Measurements from ENCODE around the gene INPP4B. TPM values are rescaled to one million over a fixed set of nuclear protein-coding genes. Genes with fewer than 3 reads are reported as not detected.

Gene INPP4B
- total RNA-seq, 1 experiment from 2014 or later, result 14.3 TPM

DNA sequence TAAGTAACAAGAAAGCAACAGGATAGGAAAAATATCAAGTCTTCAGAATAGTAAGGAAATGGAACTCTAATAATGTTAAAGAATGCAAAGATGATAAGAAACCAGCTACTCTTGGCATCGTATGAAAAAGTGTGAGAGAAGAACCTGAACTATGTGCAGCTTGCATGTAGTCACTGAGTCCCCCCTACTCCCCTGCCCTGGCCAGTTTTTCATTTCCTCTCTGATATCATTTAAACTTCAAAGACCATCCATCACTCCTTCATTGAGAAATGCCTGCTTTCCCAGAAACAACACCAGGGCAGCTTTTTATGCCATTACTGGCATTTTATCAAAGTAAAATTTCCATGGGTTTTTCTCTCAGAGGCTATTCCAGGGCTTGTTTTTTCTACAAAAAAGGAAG lies 28.1 kb downstream of the INPP4B start (continued):
- TF ChIP-seq SRF (IDR thresholded peaks at IDR 0.05; ENCODE audit: low read depth), result no peak

DNA sequence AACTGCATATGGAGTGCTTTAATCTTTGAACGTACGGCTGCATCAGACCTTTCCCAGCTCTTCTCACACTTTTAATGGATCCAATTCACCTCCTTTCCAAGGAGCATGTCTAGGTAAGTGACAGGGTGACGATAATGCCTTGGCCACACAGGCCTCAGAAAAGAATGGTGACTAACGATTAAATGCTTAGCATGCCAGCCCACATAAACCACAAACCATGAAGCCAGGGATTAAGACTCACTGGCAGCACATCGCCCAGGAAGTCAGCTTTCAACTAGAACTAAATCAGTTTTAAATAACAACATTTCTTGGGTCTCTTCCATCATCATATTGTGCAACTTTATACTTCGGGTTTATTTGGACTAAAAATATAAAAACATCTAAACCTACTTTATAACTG lies 28.7 kb downstream of the INPP4B start:
- POLR2A ChIA-PET, result no interaction called here
- Histone ChIP-seq H3K79me2 (ENCODE audit: insufficient read depth, low read length) (no peaks in the 10 kb centered on the region), H4K20me1 (ENCODE audit: insufficient read depth) (no peaks in the 10 kb centered on the region), H2AFZ (ENCODE audit: low read depth, low read length, poor library complexity, severe bottlenecking) (peak overlapping the region; percentile 63), H3K4me3 (replicated peaks in 1 of 2; ENCODE audit: low read depth in 1 of 2, low read length in 2 of 2) (peak overlapping the region; percentile 3 to 35; a peak in 3 of 4 replicates), H3K4me1 (ENCODE audit: control insufficient read depth in 1 of 2, insufficient read depth in 2 of 2, low read length in 2 of 2) (peaks cover 46 to 48% of the 10 kb centered on the region in 2 experiments), H3K9ac (ENCODE audit: low read length) (peak overlapping the region; percentile 45), H3K9me3 (ENCODE audit: control insufficient read depth in 1 of 2, insufficient read depth in 1 of 2, low read depth in 1 of 2, low read length in 2 of 2) (no peaks in the 10 kb centered on the region), H3K27ac (ENCODE audit: low read depth, low read length) (peak overlapping the region; percentile 93), H3K27me3 (ENCODE audit: insufficient read depth, low read length) (no peaks in the 10 kb centered on the region), H3K9me2 (ENCODE audit: insufficient read depth) (no peaks in the 10 kb centered on the region), H3K4me2 (ENCODE audit: low read length) (peak overlapping the region; percentile 63), H3K36me3 (ENCODE audit: control insufficient read depth in 1 of 2, insufficient read depth in 2 of 2, low read length in 2 of 2) (no peaks in the 10 kb centered on the region)
- TF ChIP-seq CBX3 (IDR thresholded peaks at IDR 0.05; ENCODE audit: low read depth) (peak; percentile 93), FOSL1 (IDR thresholded peaks at IDR 0.05; ENCODE audit: low read depth) (peak; percentile 69), ZNF274 (IDR thresholded peaks at IDR 0.05; ENCODE audit: low read depth, low read length) (no peak), CEBPB (IDR thresholded peaks at IDR 0.05; ENCODE audit: low read depth) (peak; percentile 89), EGR1 (IDR thresholded peaks at IDR 0.05; ENCODE audit: low read depth) (peak; percentile 72), ZFX (IDR thresholded peaks at IDR 0.05) (peak; percentile 12; the same call in 1 of the 2 replicates), RAD21 (IDR thresholded peaks at IDR 0.05; ENCODE audit: low read depth) (peak; percentile 38; the same call in 1 of the 2 replicates), SIN3A (IDR thresholded peaks at IDR 0.05; ENCODE audit: low read depth) (peak; percentile 68; the same call in 1 of the 2 replicates), SRF (IDR thresholded peaks at IDR 0.05; ENCODE audit: low read depth) (0 out of 2 replicates have a peak, but pooled peaks have one; percentile 38), SP1 (IDR thresholded peaks at IDR 0.05; ENCODE audit: low read depth) (peak; percentile 92), JUND (IDR thresholded peaks at IDR 0.05) (peak; percentile 86), EZH2 (IDR thresholded peaks at IDR 0.05) (no peak), YY1 (IDR thresholded peaks at IDR 0.05; ENCODE audit: extremely low read depth, insufficient replicate concordance, low read depth, low read length) (peak; percentile 34), POLR2AphosphoS5 (IDR thresholded peaks at IDR 0.05; ENCODE audit: low read depth, low read length) (peak; percentile 38)
- TF ChIP-seq, protein P1, sequence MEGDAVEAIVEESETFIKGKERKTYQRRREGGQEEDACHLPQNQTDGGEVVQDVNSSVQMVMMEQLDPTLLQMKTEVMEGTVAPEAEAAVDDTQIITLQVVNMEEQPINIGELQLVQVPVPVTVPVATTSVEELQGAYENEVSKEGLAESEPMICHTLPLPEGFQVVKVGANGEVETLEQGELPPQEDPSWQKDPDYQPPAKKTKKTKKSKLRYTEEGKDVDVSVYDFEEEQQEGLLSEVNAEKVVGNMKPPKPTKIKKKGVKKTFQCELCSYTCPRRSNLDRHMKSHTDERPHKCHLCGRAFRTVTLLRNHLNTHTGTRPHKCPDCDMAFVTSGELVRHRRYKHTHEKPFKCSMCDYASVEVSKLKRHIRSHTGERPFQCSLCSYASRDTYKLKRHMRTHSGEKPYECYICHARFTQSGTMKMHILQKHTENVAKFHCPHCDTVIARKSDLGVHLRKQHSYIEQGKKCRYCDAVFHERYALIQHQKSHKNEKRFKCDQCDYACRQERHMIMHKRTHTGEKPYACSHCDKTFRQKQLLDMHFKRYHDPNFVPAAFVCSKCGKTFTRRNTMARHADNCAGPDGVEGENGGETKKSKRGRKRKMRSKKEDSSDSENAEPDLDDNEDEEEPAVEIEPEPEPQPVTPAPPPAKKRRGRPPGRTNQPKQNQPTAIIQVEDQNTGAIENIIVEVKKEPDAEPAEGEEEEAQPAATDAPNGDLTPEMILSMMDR (IDR thresholded peaks at IDR 0.05 in 2 of 3, conservative IDR thresholded peaks at IDR 0.05 in 1 of 3; ENCODE audit: borderline replicate concordance in 1 of 3, insufficient read depth in 1 of 3, low read depth in 2 of 3, low read length in 2 of 3), result no peak
- TF ChIP-seq, protein P2, sequence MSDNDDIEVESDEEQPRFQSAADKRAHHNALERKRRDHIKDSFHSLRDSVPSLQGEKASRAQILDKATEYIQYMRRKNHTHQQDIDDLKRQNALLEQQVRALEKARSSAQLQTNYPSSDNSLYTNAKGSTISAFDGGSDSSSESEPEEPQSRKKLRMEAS (IDR thresholded peaks at IDR 0.05), result peak; percentile 75
- TF ChIP-seq, protein P3, sequence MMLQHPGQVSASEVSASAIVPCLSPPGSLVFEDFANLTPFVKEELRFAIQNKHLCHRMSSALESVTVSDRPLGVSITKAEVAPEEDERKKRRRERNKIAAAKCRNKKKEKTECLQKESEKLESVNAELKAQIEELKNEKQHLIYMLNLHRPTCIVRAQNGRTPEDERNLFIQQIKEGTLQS (IDR thresholded peaks at IDR 0.05), result no peak
- TF ChIP-seq, protein P4, sequence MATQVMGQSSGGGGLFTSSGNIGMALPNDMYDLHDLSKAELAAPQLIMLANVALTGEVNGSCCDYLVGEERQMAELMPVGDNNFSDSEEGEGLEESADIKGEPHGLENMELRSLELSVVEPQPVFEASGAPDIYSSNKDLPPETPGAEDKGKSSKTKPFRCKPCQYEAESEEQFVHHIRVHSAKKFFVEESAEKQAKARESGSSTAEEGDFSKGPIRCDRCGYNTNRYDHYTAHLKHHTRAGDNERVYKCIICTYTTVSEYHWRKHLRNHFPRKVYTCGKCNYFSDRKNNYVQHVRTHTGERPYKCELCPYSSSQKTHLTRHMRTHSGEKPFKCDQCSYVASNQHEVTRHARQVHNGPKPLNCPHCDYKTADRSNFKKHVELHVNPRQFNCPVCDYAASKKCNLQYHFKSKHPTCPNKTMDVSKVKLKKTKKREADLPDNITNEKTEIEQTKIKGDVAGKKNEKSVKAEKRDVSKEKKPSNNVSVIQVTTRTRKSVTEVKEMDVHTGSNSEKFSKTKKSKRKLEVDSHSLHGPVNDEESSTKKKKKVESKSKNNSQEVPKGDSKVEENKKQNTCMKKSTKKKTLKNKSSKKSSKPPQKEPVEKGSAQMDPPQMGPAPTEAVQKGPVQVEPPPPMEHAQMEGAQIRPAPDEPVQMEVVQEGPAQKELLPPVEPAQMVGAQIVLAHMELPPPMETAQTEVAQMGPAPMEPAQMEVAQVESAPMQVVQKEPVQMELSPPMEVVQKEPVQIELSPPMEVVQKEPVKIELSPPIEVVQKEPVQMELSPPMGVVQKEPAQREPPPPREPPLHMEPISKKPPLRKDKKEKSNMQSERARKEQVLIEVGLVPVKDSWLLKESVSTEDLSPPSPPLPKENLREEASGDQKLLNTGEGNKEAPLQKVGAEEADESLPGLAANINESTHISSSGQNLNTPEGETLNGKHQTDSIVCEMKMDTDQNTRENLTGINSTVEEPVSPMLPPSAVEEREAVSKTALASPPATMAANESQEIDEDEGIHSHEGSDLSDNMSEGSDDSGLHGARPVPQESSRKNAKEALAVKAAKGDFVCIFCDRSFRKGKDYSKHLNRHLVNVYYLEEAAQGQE (IDR thresholded peaks at IDR 0.05; ENCODE audit: low read depth), result no peak
- TF ChIP-seq, protein P5, sequence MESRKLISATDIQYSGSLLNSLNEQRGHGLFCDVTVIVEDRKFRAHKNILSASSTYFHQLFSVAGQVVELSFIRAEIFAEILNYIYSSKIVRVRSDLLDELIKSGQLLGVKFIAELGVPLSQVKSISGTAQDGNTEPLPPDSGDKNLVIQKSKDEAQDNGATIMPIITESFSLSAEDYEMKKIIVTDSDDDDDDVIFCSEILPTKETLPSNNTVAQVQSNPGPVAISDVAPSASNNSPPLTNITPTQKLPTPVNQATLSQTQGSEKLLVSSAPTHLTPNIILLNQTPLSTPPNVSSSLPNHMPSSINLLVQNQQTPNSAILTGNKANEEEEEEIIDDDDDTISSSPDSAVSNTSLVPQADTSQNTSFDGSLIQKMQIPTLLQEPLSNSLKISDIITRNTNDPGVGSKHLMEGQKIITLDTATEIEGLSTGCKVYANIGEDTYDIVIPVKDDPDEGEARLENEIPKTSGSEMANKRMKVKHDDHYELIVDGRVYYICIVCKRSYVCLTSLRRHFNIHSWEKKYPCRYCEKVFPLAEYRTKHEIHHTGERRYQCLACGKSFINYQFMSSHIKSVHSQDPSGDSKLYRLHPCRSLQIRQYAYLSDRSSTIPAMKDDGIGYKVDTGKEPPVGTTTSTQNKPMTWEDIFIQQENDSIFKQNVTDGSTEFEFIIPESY (IDR thresholded peaks at IDR 0.05; ENCODE audit: extremely low read depth, insufficient replicate concordance, low read length), result no peak
- CTCF ChIA-PET, result no interaction called here
- ATAC-seq (peak; percentile 93), DNase-seq (ENCODE audit: low read depth, low spot score) (peak; percentile 88)
- BruUV-seq (replicated peaks), result no TSS peak
- intact Hi-C loops (cut with micrococcal nuclease), result no loop called here
- RAD21 ChIA-PET (ENCODE audit: low non-redundant PET in 1 of 2, low total read pairs in 2 of 2, uncharacterized antibody in 2 of 2, unreplicated experiment in 2 of 2), result no interaction called here
